PC-9 (cell line): ENCODE results near the gene PDZD7. TPM values are rescaled to one million over a fixed set of nuclear protein-coding genes. Genes with fewer than 3 reads are reported as not detected.

Experiments used
- BruUV-seq: library from RNA; stranded (reverse); fragments of 400-500 nt; replicated peaks from 2 replicates; lab custom pipeline; 2021; lab: Mats Ljungman, UMichigan
- CTCF ChIA-PET: fragments of 300-600 bp; sonication (Branson Sonifier 250); formaldehyde crosslinking; loops from one replicate; lab custom pipeline; 2022; ENCODE audit warnings: antibody characterized with exemption; lab: Charles Lee
- POLR2A ChIA-PET: fragments of 300-600 bp; sonication (Branson Sonifier 250); formaldehyde crosslinking; loops from one replicate; lab custom pipeline; 2022; ENCODE audit warnings: antibody characterized with exemption; ENCODE audit not compliant: unreplicated experiment; lab: Charles Lee
- DNase-seq, 2 experiments: peaks; one replicate each; pipeline versions ENCODE4 v3.0.0 to v3.0.0-alpha.2; 2015 to 2022; ENCODE audit warnings: mixed read lengths in 1 of 2
- H2AFZ ChIP-seq: fragments of 200-600 bp; sonication (generic); 2 replicates; pipeline ENCODE4 v1.8.1; 2017; ENCODE audit warnings: antibody characterized with exemption
- H3F3A ChIP-seq: fragments of 200-600 bp; sonication (generic); 2 replicates; pipeline ENCODE4 v1.8.1; 2017; ENCODE audit warnings: antibody characterized with exemption, mild to moderate bottlenecking, low read depth; ENCODE audit not compliant: insufficient read depth
- H3K27ac ChIP-seq: fragments of 200-600 bp; sonication (generic); 2 replicates; pipeline ENCODE4 v1.6.1; 2016; ENCODE audit warnings: mixed run types
- H3K27me3 ChIP-seq: fragments of 200-600 bp; sonication (generic); 2 replicates; pipeline ENCODE4 v1.6.1; 2016; ENCODE audit warnings: low read depth, mixed run types; ENCODE audit not compliant: insufficient read depth
- H3K36me3 ChIP-seq: fragments of 200-600 bp; sonication (generic); 2 replicates; pipeline ENCODE4 v1.6.1; 2016; ENCODE audit warnings: low read depth, mixed run types
- H3K4me1 ChIP-seq: fragments of 200-600 bp; sonication (generic); replicated peaks from 2 replicates; pipeline ENCODE4 v1.6.1; 2016; ENCODE audit warnings: mixed run types; ENCODE audit not compliant: insufficient read depth
- H3K4me2 ChIP-seq: fragments of 200-600 bp; sonication (generic); 2 replicates; pipeline ENCODE4 v1.6.1; 2017; ENCODE audit warnings: mixed run types
- H3K4me3 ChIP-seq: fragments of 200-600 bp; sonication (generic); 2 replicates; pipeline ENCODE4 v1.6.1; 2016; ENCODE audit warnings: mixed run types
- H3K79me2 ChIP-seq: fragments of 200-600 bp; sonication (generic); 2 replicates; pipeline ENCODE4 v1.6.1; 2017; ENCODE audit warnings: low read depth, mixed run types
- H3K9me2 ChIP-seq: fragments of 200-600 bp; sonication (generic); 2 replicates; pipeline ENCODE4 v1.8.1; 2017; ENCODE audit warnings: mild to moderate bottlenecking; ENCODE audit not compliant: insufficient read depth
- H3K9me3 ChIP-seq: fragments of 200-600 bp; sonication (generic); 2 replicates; pipeline ENCODE4 v1.8.1; 2016; ENCODE audit warnings: low read depth; ENCODE audit not compliant: insufficient read depth
- H4K20me1 ChIP-seq: fragments of 200-600 bp; sonication (generic); 2 replicates; pipeline ENCODE4 v1.8.1; 2017; ENCODE audit not compliant: insufficient read depth
- EZH2 ChIP-seq: fragments of 200-600 bp; sonication (generic); IDR thresholded peaks from 2 replicates; pipeline ENCODE4 v1.8.0; 2017; ENCODE audit warnings: antibody characterized with exemption, low read depth
- intact Hi-C: fragments of 100-400 bp; cut with micrococcal nuclease; formaldehyde crosslinking; loops from one replicate; pipeline ENCODE4 v1.10.0; 2022; ENCODE audit not compliant: unreplicated experiment
- total RNA-seq: library from RNA; stranded (reverse); gene quantifications from 2 replicates; pipeline ENCODE4 v1.2.3, GENCODE V29; 2021
- TF ChIP-seq, protein P1 (sequence below): fragments of 200-600 bp; sonication (generic); conservative IDR thresholded peaks from 2 replicates; pipeline ENCODE4 v1.6.1; 2017; ENCODE audit warnings: mixed run types, antibody characterized with exemption, mild to moderate bottlenecking, moderate library complexity

Gene PDZD7
- total RNA-seq, 1 experiment from 2014 or later = 2.8 TPM

GRCh38 chr10:101020427-101021075, 10.4 kb downstream of the PDZD7 start:
- ChIA-PET CTCF (no interaction called here), POLR2A (no interaction called here)
- Histone ChIP-seq H3K79me2 (no peaks in the 10 kb centered on the region), H3K9me2 (no peaks in the 10 kb centered on the region), H2AFZ (no peak overlapping the region), H3K4me1 (no peaks in the 10 kb centered on the region), H4K20me1 (no peaks in the 10 kb centered on the region), H3K4me3 (no peak overlapping the region), H3K9me3 (no peaks in the 10 kb centered on the region), H3K27me3 (no peaks in the 10 kb centered on the region), H3K36me3 (no peaks in the 10 kb centered on the region), H3F3A (no peaks in the 10 kb centered on the region), H3K27ac (no peak overlapping the region), H3K4me2 (no peak overlapping the region)
- no TSS peak for BruUV-seq
- no peak for DNase-seq
- intact Hi-C loops = no loop called here
- no peak for TF ChIP-seq EZH2
- TF ChIP-seq, protein P1, sequence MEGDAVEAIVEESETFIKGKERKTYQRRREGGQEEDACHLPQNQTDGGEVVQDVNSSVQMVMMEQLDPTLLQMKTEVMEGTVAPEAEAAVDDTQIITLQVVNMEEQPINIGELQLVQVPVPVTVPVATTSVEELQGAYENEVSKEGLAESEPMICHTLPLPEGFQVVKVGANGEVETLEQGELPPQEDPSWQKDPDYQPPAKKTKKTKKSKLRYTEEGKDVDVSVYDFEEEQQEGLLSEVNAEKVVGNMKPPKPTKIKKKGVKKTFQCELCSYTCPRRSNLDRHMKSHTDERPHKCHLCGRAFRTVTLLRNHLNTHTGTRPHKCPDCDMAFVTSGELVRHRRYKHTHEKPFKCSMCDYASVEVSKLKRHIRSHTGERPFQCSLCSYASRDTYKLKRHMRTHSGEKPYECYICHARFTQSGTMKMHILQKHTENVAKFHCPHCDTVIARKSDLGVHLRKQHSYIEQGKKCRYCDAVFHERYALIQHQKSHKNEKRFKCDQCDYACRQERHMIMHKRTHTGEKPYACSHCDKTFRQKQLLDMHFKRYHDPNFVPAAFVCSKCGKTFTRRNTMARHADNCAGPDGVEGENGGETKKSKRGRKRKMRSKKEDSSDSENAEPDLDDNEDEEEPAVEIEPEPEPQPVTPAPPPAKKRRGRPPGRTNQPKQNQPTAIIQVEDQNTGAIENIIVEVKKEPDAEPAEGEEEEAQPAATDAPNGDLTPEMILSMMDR = no peak

DNA sequence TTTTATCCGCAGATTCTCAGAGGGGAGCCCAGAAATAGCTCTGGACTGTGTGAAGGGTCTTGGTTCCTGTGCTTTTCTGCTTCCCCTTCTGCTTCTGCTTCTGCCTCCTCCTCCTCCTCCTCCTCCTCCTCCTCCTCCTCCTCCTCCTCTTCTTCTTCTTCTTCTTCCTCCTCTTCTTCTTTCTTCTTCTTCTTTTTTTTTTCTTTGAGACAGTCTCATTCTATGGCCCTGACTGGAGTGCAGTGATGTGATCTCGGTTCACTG, 11.6 kb downstream of the PDZD7 start:
- no peak for TF ChIP-seq EZH2
- TF ChIP-seq, protein P1 = no peak
- no peak for DNase-seq
- Histone ChIP-seq H3K4me3 (no peak overlapping the region), H3K36me3 (no peaks in the 10 kb centered on the region), H4K20me1 (no peaks in the 10 kb centered on the region), H3K27me3 (no peaks in the 10 kb centered on the region), H3K4me2 (no peak overlapping the region), H3K9me2 (no peaks in the 10 kb centered on the region), H3K9me3 (no peaks in the 10 kb centered on the region), H3K4me1 (no peaks in the 10 kb centered on the region), H3F3A (no peaks in the 10 kb centered on the region), H2AFZ (no peak overlapping the region), H3K79me2 (no peaks in the 10 kb centered on the region), H3K27ac (no peak overlapping the region)
- intact Hi-C loops = loop anchor here (1.0 to 10.0 kb wide), 2 partner anchors 48 to 585 kb away; no protein-coding TSS in a partner anchor
- CTCF ChIA-PET = interaction anchor here (0.7 to 1.7 kb wide), 2 partner anchors 31 to 492 kb away, joined by 3 to 4 read pairs; no protein-coding TSS in a partner anchor
- BruUV-seq = no TSS peak
- POLR2A ChIA-PET = interaction anchor here (0.5 kb wide), 1 partner anchor 333 kb away, joined by 3 read pairs; no protein-coding TSS in a partner anchor

GRCh38 chr10:101018600-101019439, 12.1 kb downstream of the PDZD7 start:
- POLR2A ChIA-PET = interaction anchor here (0.5 kb wide), 1 partner anchor 333 kb away, joined by 3 read pairs; no protein-coding TSS in a partner anchor
- H3K9me2 ChIP-seq = no peaks in the 10 kb centered on the region
- H3K79me2 ChIP-seq = no peaks in the 10 kb centered on the region
- H4K20me1 ChIP-seq = no peaks in the 10 kb centered on the region
- TF ChIP-seq, protein P1 = peak; percentile 72
- no peak for TF ChIP-seq EZH2
- no TSS peak for BruUV-seq
- no peak overlapping the region; the same call in 1 of the 2 replicates for H3K4me2 ChIP-seq
- DNase-seq = peak; percentile 58 to 81
- no peak overlapping the region for H3K4me3 ChIP-seq
- H3K36me3 ChIP-seq = no peaks in the 10 kb centered on the region
- no peaks in the 10 kb centered on the region for H3F3A ChIP-seq
- no peak overlapping the region for H3K27ac ChIP-seq
- no peaks in the 10 kb centered on the region for H3K9me3 ChIP-seq
- CTCF ChIA-PET = interaction anchor here (0.7 to 1.7 kb wide), 4 partner anchors 8 to 493 kb away, joined by 3 to 7 read pairs (median 4); no protein-coding TSS in a partner anchor
- no peak overlapping the region for H2AFZ ChIP-seq
- intact Hi-C loops = loop anchor here (1.0 to 10.0 kb wide), 2 partner anchors 48 to 584 kb away; no protein-coding TSS in a partner anchor
- H3K27me3 ChIP-seq = no peaks in the 10 kb centered on the region
- no peaks in the 10 kb centered on the region for H3K4me1 ChIP-seq
